22Rv1 (cell line): ENCODE results near the gene ZMYND15.
"Not testable (repeated sequence)": the region's sequence is repeated elsewhere in the genome, so short reads cannot be mapped to it uniquely, and the experiment has no call there.

Experiments used
- H3K27ac ChIP-seq: fragments of 450-650 bp; 2 replicates; pipeline ENCODE4 v1.5.1; 2017
- CTCF ChIP-seq: fragments of 450-650 bp; IDR thresholded peaks from 2 replicates; pipeline ENCODE4 v1.5.1; 2017; ENCODE audit warnings: mild to moderate bottlenecking
- ZFX ChIP-seq: fragments of 450-650 bp; IDR thresholded peaks from 2 replicates; pipeline ENCODE4 v1.6.1; 2017; ENCODE audit warnings: antibody characterized with exemption, borderline replicate concordance

ZMYND15 gene

GRCh38 chr17:4739122-4740024 lies at the start of gene ZMYND15, which contains the start of gene CXCL16:
Gene ZMYND15 (plus strand): TSS chr17:4739833. CDS start chr17:4740549, 716 bp downstream.
Gene CXCL16 (minus strand): TSS chr17:4739928. CDS start chr17:4739339, 589 bp downstream.
- H3K27ac ChIP-seq: no peak within 1 kb of the TSS
- TF ChIP-seq ZFX: no peak
- TF ChIP-seq CTCF: no peak

- not testable (repeated sequence) for H3K27ac ChIP-seq
Measured at GRCh38 chr17:4689872-4690271, 49.8 kb upstream of the ZMYND15 start.

- TF ChIP-seq CTCF (no peak), ZFX (no peak)
- H3K27ac ChIP-seq: no peak overlapping the region
Measured at GRCh38 chr17:4690745-4691144, 48.9 kb upstream of the ZMYND15 start.

- TF ChIP-seq CTCF: no peak
- no peak overlapping the region for H3K27ac ChIP-seq
Measured at GRCh38 chr17:4691686-4692085, 47.9 kb upstream of the ZMYND15 start.

GRCh38 chr17:4693416-4693815 lies 46.2 kb upstream of the ZMYND15 start:
- no peak for TF ChIP-seq ZFX
- TF ChIP-seq CTCF: no peak
- no peak overlapping the region for H3K27ac ChIP-seq

- TF ChIP-seq CTCF (no peak), ZFX (no peak)
- H3K27ac ChIP-seq: no peak overlapping the region
Measured at GRCh38 chr17:4696437-4696805, 43.2 kb upstream of the ZMYND15 start.

GRCh38 chr17:4699401-4700056 lies 40.1 kb upstream of the ZMYND15 start:
- H3K27ac ChIP-seq: not testable (repeated sequence)

- no peak overlapping the region for H3K27ac ChIP-seq
- TF ChIP-seq ZFX (no peak), CTCF (no peak)
Measured at GRCh38 chr17:4701116-4701515, 38.5 kb upstream of the ZMYND15 start.
